ENCODE results near the gene GNB1. TPM values are rescaled to one million over a fixed set of nuclear protein-coding genes. Genes with fewer than 3 reads are reported as not detected.

GNB1 gene
- polyA plus RNA-seq, 1 of the 3 experiments (the other 2 are of a cell fraction) = 355 TPM

- ChIA-PET CTCF (interaction anchor here (0.9 to 3.6 kb wide), 4 partner anchors 9 to 130 kb away, joined by 3 to 13 read pairs (median 4); no protein-coding TSS in a partner anchor), POLR2A (interaction anchor here (0.6 kb wide), 1 partner anchor 9 kb away, joined by 3 read pairs; no protein-coding TSS in a partner anchor)
- DNase-seq = no peak
- Histone ChIP-seq H3K27ac (ENCODE audit: low read depth in 2 of 2, low read length in 1 of 2) (no peak within 1 kb of the TSS), H3K4me1 (ENCODE audit: control insufficient read depth in 1 of 2, insufficient read depth in 2 of 2, low read depth in 1 of 2, low read length in 1 of 2) (peaks cover 0 to 19% of the 10 kb centered on the region in 2 experiments; a peak in 1 of 4 replicates), H3K4me2 (no peak within 1 kb of the TSS), H3K4me3 (ENCODE audit: low read depth in 2 of 2, low read length in 1 of 2) (no peak within 1 kb of the TSS), H3K36me3 (replicated peaks in 1 of 2; ENCODE audit: control insufficient read depth in 1 of 2, insufficient read depth in 2 of 2, low read length in 1 of 2) (no peaks in the 10 kb centered on the region), H3K9me2 (no peaks in the 10 kb centered on the region), H3F3A (replicated peaks; ENCODE audit: insufficient read depth) (peaks cover 4% of the 10 kb centered on the region), H3K79me2 (ENCODE audit: insufficient read depth) (no peaks in the 10 kb centered on the region), H3K9me3 (no peaks in the 10 kb centered on the region), H3K9ac (no peak within 1 kb of the TSS), H4K20me1 (ENCODE audit: insufficient read depth) (no peaks in the 10 kb centered on the region), H3K27me3 (ENCODE audit: insufficient read depth) (no peaks in the 10 kb centered on the region), H2AFZ (ENCODE audit: low read depth) (no peak within 1 kb of the TSS)
- no peak for TF ChIP-seq FOSL2 (IDR thresholded peaks at IDR 0.05; ENCODE audit: borderline replicate concordance, low read depth)
- TF ChIP-seq USF1 (IDR thresholded peaks at IDR 0.05; ENCODE audit: borderline replicate concordance, low read depth) = no peak
- no peak for TF ChIP-seq FOXM1 (IDR thresholded peaks at IDR 0.05; ENCODE audit: low read depth)
- no peak for TF ChIP-seq TEAD4 (IDR thresholded peaks at IDR 0.05; ENCODE audit: borderline replicate concordance, insufficient read depth)
- TF ChIP-seq USF2 (IDR thresholded peaks at IDR 0.05; ENCODE audit: borderline replicate concordance, low read depth, low read length) = no peak
- no peak for TF ChIP-seq CTCF (IDR thresholded peaks at IDR 0.05)
- TF ChIP-seq MEF2A (IDR thresholded peaks at IDR 0.05; ENCODE audit: borderline replicate concordance, low read depth) = no peak
- no peak for TF ChIP-seq ZBTB33 (IDR thresholded peaks at IDR 0.05; ENCODE audit: borderline replicate concordance, low read depth)
- no peak for TF ChIP-seq MAX (IDR thresholded peaks at IDR 0.05; ENCODE audit: low read depth)
- WGBS (ENCODE audit: low lambda C conversion rate) = 80% methylated on average over 10 of the region's 15 CpGs
These were observed 24.2 kb upstream of the GNB1 start, which contains the start of gene CALML6 for GRCh38 chr1:1914971-1915692. CALML6 (plus strand) TSS chr1:1915260; CDS start chr1:1915281, 21 bp downstream.
